ENCODE measurements around the gene SIGLEC1. TPM values are rescaled to one million over a fixed set of nuclear protein-coding genes. Genes with fewer than 3 reads are reported as not detected.

The SIGLEC1 gene
- total and polyA plus RNA-seq, 2 of the 8 experiments (the other 6 are each of a cell fraction or from before 2014, with no cell fraction given): 0.02 TPM; not detected in 1

DNA sequence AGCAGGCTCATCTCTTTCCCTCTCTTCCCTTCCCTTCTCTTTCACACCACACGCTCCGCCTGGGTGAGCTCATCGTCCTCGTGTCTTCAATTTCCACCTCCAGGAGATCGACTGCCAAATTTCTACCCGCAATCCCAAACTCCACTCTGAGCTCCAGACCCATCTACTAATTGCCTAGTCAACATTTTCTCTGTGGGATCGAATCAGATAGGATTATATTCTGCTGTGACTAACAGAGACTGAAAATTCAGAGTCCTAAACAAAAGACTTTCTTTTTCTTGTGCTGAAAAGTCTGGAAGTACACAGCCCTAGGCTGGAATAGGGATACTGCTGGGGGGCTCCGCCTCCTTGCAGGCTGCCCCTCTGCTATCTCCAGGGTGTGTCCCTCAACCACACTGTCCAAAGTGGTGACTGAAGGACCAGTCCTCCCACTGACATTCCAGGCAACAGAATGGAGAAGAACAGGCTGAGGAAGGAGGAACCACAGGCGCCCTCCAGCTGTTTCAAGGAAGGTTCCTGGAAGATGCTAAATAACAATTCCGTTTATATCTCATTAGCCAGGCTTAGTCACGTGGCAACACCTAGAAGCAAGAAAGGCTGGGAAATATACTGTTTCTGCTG is 15.1 kb upstream of the SIGLEC1 start:
- Histone ChIP-seq H2BK15ac (ENCODE audit: low read length) (no peak overlapping the region), H3K4ac (replicated peaks; ENCODE audit: insufficient read length, low read depth, low read length) (no peak overlapping the region), H4K20me1 (replicated peaks in 1 of 2; ENCODE audit: control insufficient read depth in 1 of 2, insufficient read depth in 2 of 2, low read length in 2 of 2) (peaks cover 0 to 2% of the 10 kb centered on the region in 2 experiments), H4K8ac (ENCODE audit: extremely low read depth, insufficient read depth, low read length) (no peak overlapping the region), H2BK5ac (ENCODE audit: low read depth, low read length) (no peak overlapping the region), H3K4me2 (ENCODE audit: insufficient read depth in 1 of 2, low read depth in 2 of 2, low read length in 2 of 2) (no peak overlapping the region), H3K14ac (ENCODE audit: insufficient read length) (no peak overlapping the region), H3K79me2 (ENCODE audit: control insufficient read depth in 1 of 2, insufficient read depth in 2 of 2, low read length in 2 of 2) (no peaks in the 10 kb centered on the region), H3K79me1 (ENCODE audit: low read depth, low read length) (no peaks in the 10 kb centered on the region), H2AFZ (ENCODE audit: low read length) (peak overlapping the region; percentile 73; the same call in 1 of the 2 replicates), H4K5ac (ENCODE audit: insufficient read length, low read depth, low read length) (no peak overlapping the region), H3K23me2 (ENCODE audit: low read depth, low read length) (0 out of 2 replicates have a peak, but pooled peaks cover 3% of the 10 kb centered on the region), H3K18ac (ENCODE audit: extremely low read depth, low read length) (no peak overlapping the region), H3K36me3 (ENCODE audit: control insufficient read depth in 2 of 4, insufficient read depth in 4 of 4, low read length in 3 of 4) (no peaks in the 10 kb centered on the region), H3K4me1 (replicated peaks in 1 of 4; ENCODE audit: control insufficient read depth in 3 of 4, insufficient read depth in 4 of 4, low read length in 3 of 4) (peaks cover 0 to 6% (median 2%) of the 10 kb centered on the region in 4 experiments; a peak in 3 of 7 replicates), H3K27me3 (replicated peaks in 1 of 4; ENCODE audit: control insufficient read depth in 3 of 4, extremely low read depth in 1 of 4, insufficient read depth in 3 of 4, low read length in 3 of 4) (peaks cover 1 to 18% (median 13%) of the 10 kb centered on the region in 4 experiments; a peak in 4 of 7 replicates), H3K9ac (replicated peaks in 1 of 4; ENCODE audit: extremely low read depth in 1 of 4, low read depth in 3 of 4, low read length in 3 of 4) (no peak overlapping the region), H3K56ac (replicated peaks; ENCODE audit: insufficient read length, low read depth, low read length) (no peak overlapping the region), H3K27ac (ENCODE audit: low read depth, low read length) (no peak overlapping the region), H4K91ac (replicated peaks; ENCODE audit: insufficient read length, low read length) (no peak overlapping the region), H2BK12ac (ENCODE audit: low read depth, low read length) (no peak overlapping the region), H2BK20ac (ENCODE audit: low read length) (no peak overlapping the region), H3K9me3 (ENCODE audit: insufficient read depth in 2 of 2, low read depth in 1 of 2, low read length in 1 of 2) (no peaks in the 10 kb centered on the region), H2AK5ac (ENCODE audit: low read depth, low read length) (no peak overlapping the region), H2BK120ac (replicated peaks; ENCODE audit: low read depth, low read length) (no peak overlapping the region), H3K4me3 (ENCODE audit: extremely low read depth in 1 of 4, insufficient read depth in 2 of 4, low read depth in 3 of 4, low read length in 4 of 4) (no peak overlapping the region), H3K23ac (ENCODE audit: insufficient read length) (no peak overlapping the region)
- DNase-seq (ENCODE audit: low read depth in 1 of 2, low spot score in 2 of 2): no peak
- CTCF ChIA-PET (ENCODE audit: partially characterized antibody): interaction anchor here (0.7 to 17.6 kb wide), 10 partner anchors 9 to 64 kb away, joined by 3 to 221 read pairs (median 5); no protein-coding TSS in a partner anchor
- 83% methylated on average over 11 of the region's 11 CpGs; no CpG with 5 or more reads in 1 of the 2 experiments for WGBS, 2 experiments (ENCODE audit: extremely low coverage in 1 of 2, insufficient coverage in 1 of 2, insufficient read length in 1 of 2, insufficient replicate concordance in 2 of 2, low coverage in 1 of 2, low lambda C conversion rate in 2 of 2, missing lambda C conversion rate in 1 of 2)
- no peak for FAIRE-seq
- no peak for TF ChIP-seq CEBPB (IDR thresholded peaks at IDR 0.05; ENCODE audit: low read depth, low read length)
- TF ChIP-seq HDAC6 (IDR thresholded peaks at IDR 0.05; ENCODE audit: low read depth, low read length): no peak
- no peak for TF ChIP-seq TBP (IDR thresholded peaks at IDR 0.05; ENCODE audit: low read depth, low read length)
- POLR2A ChIA-PET (ENCODE audit: partially characterized antibody): interaction anchor here (1.4 to 1.6 kb wide), 2 partner anchors 18 to 24 kb away, joined by 4 read pairs; no protein-coding TSS in a partner anchor

Data from H1 (cell line).